Measurements from ENCODE around the gene RAPGEF2.

- TF ChIP-seq, protein P1, sequence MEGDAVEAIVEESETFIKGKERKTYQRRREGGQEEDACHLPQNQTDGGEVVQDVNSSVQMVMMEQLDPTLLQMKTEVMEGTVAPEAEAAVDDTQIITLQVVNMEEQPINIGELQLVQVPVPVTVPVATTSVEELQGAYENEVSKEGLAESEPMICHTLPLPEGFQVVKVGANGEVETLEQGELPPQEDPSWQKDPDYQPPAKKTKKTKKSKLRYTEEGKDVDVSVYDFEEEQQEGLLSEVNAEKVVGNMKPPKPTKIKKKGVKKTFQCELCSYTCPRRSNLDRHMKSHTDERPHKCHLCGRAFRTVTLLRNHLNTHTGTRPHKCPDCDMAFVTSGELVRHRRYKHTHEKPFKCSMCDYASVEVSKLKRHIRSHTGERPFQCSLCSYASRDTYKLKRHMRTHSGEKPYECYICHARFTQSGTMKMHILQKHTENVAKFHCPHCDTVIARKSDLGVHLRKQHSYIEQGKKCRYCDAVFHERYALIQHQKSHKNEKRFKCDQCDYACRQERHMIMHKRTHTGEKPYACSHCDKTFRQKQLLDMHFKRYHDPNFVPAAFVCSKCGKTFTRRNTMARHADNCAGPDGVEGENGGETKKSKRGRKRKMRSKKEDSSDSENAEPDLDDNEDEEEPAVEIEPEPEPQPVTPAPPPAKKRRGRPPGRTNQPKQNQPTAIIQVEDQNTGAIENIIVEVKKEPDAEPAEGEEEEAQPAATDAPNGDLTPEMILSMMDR (IDR thresholded peaks at IDR 0.05), result no peak
- TF ChIP-seq POLR2AphosphoS5 (IDR thresholded peaks at IDR 0.05), result no peak
These were observed 117.0 kb downstream of the RAPGEF2 start for GRCh38 chr4:159219862-159220261.

Measured in breast epithelium (tissue), 3 donors.